ENCODE results near the gene ZRANB1.

GRCh38 chr10:125014836-125015355, 73.0 kb downstream of the ZRANB1 start:
- TF ChIP-seq ZNF274 (IDR thresholded peaks at IDR 0.05; ENCODE audit: low read depth, low read length) = no peak
- TF ChIP-seq YY1 (IDR thresholded peaks at IDR 0.05; ENCODE audit: insufficient read depth, insufficient read length) = no peak
- no peak for TF ChIP-seq SUZ12 (IDR thresholded peaks at IDR 0.05; ENCODE audit: extremely low read depth, insufficient read depth, insufficient read length)

Measured in NT2/D1 (cell line).